Fibroblast of skin of right biceps (primary cell): ENCODE measurements around the gene TBC1D16.
"Not testable (repeated sequence)": the region's sequence is repeated elsewhere in the genome, so short reads cannot be mapped to it uniquely, and the experiment has no call there.

Source experiments
- DNase-seq: peaks from one replicate; pipeline ENCODE4 v3.0.0-alpha.2; 2013

Gene TBC1D16

DNA sequence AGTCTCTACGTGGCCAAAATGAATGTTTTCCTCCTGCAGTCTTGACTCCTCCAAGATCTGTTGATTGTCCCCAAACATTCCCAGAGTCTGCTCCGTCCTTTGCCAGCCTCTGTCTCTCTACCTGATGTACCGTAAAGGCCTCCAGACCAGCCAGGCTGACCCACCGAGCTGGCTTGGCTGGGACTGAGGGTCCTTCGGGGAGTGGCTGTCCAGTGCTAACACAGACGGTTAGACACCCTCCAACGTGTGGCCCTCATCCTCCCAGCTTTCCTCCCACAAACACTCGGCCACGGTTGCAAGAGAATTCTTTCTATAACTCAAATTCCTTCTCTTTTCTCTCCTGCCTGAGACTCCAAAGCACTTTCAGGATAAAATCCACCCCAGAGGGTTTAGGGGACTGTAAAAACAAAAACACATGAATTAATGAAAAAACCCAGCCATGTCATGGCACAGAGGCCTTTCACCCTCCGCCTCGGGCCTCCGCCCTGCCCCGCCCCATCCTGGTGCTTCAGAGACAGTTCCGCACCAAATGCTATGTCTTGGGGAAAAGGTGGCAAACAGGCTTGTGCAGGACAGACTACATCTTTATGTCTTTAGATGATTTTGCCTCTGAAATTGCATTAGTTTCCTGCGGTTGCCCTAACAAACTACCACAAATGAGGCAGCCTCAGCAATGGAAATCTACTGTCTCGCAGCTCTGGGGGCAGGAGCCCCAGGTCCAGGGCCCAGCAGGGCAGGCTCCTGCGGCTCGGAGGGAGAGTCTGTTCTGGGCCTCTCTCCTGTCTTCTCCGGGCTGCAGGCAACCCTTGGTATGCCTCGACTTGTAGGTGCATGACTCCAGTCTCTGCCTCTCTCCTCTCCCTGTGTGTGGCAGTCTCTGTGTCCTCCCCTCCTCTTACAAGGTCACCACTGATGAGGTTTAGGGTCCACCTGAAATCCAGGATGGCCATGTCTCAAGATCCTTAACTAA lies 124.0 kb downstream of the TBC1D16 start:
- no peak for DNase-seq

GRCh38 chr17:79910985-79911361 lies 124.7 kb downstream of the TBC1D16 start:
- DNase-seq, result no peak

GRCh38 chr17:79909121-79909520 lies 126.6 kb downstream of the TBC1D16 start:
- DNase-seq, result no peak

DNA sequence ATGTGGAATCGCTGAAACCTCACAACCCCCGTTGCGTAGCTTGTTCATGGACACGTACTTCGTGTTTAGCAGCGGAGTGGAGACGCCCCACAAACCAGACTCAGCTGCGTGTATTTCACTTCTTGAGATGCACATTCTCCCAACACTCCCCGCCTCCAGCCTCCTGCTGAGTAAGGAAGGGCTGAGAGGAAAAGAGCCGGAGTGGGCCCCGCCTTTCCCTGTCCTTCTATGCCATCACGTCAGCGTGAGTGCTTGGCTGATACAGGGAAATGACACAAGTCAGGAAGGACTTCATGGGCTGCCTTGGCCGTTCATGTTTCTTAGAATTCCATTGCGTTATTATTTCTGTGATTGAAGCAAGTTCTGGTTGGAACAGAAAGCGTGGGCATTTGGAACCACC lies 127.8 kb downstream of the TBC1D16 start:
- peak; percentile 44 for DNase-seq

- DNase-seq, result no peak
Observed at GRCh38 chr17:79907217-79907715, 128.4 kb downstream of the TBC1D16 start.

DNA sequence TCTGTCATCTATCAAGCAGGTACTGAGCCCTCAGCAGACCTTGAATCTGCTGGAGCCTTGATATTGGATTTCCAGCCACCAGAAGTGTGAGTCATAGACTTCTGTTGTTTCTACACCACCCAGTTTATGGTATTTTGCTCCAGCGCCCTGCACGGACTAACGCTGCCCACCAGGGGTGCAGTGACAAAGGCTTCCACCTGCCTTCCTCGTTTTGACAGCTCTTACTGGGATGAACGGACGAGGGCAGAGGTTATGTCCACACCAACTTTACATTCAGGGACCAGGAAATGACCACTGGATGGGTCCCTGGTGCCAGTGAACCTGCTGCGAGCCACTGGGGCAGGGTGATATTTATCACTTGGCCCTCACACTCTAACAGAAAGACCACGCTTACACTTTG lies 129.8 kb downstream of the TBC1D16 start:
- DNase-seq, result no peak

GRCh38 chr17:79904865-79905264 lies 130.8 kb downstream of the TBC1D16 start:
- no peak for DNase-seq

DNA sequence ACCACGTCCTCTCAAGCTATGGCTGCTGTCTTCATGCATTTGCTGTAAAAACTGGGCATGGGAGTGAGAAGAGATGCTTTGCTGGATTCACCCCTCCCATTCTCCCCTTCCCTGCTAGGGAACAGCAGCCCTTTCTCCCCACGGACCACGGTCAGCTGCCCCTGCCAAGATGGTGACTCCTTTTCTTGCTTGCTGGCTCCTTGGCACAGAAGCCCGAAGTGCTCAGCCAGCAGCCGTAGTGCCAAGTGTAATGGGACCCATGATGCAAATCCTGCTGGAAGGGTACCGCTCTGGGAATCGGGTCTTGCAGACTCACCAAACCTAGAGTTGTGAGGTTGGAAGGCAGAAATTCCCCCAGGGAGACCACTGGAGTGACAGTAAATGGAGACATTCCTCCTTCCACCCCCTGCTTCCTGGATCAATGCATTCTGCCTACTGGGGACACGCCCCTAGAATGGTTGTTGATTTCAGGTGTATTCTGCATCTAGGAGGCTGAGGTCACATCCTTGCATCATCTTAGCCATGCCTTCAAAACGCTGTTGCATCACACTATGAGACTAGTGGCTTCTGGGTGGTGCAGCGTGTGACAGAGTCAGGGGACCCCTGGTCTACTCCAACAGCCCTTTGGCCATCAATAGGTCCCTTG lies 133.4 kb downstream of the TBC1D16 start:
- DNase-seq, result no peak

DNA sequence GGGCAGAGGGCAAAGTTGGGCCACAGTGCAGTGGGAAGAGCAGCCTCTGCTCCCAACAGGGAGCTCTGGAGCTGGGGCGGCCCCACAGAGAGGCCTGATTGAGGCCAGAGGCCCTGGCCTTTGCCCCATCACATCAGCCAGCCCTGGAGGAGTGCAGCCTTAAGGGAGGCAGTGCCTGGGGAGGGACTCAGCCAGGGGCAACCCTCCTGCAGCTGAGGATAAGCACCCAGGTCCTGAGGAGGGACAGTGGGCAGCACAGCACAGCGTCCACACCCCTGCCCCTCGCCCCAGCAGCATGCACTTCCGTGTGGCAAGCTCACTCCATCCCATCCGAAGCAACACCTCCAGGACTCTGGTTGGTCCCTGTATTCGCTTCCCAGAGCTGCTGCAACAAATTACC lies 134.5 kb downstream of the TBC1D16 start:
- DNase-seq, result no peak

DNA sequence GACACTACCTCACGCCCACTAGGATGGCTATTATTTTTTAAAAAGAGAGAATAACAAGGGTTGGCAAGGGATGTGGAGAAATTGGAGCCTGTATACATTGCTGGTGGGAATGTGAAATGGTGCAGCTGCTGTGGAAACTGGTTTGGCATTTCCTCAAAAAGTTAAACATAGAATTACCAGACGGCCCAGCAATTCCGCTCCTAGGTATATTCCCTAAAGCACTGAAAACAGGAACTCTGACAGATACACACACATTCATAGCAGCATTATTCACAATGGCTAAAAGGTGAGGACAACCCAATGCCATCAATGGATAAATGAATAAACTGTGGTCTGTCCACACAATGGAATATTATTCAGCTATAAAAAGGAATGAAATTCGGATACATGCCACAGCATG lies 136.1 kb downstream of the TBC1D16 start:
- no peak for DNase-seq

DNA sequence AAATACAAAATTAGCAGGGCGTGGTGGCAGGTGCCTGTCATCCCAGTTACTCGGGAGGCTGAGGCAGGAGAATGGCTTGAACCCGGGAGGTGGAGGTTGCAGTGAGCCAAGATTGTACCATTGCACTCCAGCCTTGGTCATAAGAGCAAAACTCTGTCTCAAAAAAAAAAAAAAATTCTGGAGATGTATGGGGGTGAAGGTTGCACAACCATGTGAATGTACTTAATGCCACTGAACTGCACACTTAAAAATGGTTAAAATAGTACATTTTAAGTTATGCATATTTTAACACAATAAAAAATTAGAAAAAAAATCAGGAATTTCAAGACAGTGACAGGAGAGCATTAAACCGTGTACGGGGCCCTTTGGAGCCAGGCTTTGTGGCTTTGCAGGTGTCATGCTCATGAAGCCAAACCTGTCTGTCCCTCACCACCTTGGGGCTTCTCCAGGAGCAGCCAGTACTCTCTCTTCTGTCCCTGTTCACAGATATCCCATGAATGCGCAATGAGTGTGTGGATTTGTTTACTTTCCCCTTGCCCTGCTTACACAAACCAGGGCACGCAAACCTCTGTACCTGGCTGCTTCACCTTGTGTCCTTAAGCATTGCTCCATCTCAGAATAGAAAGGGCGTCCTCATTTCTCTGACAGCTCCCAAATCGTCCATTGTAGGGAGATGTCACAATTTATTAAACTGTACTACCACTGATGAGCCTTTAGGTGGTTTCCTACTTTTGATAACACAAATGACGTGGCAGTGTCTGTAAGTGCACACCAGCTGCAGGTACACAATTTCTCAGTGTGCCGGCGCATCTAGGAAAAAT lies 138.2 kb downstream of the TBC1D16 start:
- no peak for DNase-seq

GRCh38 chr17:79893457-79893856 lies 142.2 kb downstream of the TBC1D16 start:
- DNase-seq, result not testable (repeated sequence)

GRCh38 chr17:79892457-79893241 lies 143.0 kb downstream of the TBC1D16 start:
- no peak for DNase-seq

DNA sequence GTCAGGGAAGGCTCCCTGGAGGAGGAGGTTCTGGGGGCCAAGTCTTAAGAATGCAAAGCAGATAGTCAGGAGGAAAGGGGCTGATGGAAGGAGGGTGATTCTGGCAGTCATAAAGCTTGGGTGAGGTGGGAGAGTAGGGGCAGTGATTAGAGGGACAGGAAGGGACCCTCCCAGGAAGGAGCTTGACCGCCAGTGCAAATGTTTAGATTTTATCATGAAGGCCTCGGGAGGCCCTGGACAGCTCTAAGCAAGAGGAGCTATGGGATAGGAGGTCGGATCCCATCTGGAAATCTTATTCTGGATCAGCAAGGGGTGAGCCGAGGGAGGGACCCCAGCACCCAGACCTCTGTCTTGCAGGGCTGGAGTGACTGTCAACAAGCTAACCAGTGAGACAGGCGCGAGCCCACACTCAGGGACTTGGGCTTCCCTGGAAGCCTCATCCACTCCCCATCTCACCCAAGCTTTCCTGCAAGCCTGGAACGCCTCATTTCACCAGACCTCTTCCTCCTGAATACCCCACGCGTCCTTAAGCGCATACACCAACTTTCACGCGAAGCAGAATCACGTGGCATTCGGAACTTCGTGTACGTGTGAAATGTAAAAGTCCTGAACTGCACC lies 144.4 kb downstream of the TBC1D16 start:
- no peak for DNase-seq

DNA sequence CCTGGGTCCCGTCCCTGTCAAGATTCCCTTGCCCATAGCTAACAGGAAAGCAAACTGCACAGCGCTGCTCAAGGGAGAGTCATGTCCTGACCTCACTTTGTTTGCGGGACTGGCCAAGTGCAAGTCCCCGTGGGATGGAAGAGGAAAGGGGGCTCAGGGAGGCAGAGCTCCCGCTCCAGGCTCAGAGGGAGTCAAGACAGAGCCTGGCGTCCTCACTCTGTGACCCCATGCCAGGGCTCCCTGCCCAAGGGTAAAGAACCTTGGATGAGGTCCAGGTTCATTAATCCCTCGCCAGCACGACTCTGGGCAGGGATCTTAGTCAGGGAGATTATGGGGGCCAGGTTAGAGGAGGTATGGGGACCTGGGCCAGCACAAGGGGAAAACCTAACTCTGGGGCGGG lies 145.0 kb downstream of the TBC1D16 start:
- DNase-seq, result no peak

GRCh38 chr17:79888811-79889634 lies 146.6 kb downstream of the TBC1D16 start:
- no peak for DNase-seq

DNA sequence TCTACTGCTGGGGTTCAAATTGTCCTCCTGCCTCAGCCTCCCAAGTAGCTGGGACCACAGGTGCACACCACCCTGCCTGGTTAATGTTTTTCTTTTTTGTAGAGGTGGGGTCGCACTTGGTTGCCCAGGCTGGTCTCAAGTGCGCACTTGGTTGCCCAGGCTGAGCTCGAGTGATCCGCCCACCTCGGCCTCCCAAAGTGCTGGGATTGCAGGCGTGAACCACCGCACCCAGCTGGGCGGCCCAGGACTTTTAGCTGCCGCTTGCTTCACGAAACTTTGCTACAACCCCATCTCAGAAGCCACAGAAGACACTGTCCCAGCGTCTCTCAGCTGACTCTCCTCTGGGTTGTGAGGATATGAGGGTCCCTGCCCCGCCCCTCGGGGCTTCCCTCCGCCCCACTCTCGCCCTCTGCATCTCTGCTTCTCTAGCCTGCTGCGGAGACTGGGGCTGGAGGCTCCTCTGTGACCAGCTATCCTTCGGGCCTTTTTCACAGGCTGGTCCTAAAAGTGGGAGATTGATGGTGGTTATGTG lies 147.6 kb downstream of the TBC1D16 start:
- DNase-seq, result no peak

- no peak for DNase-seq
Observed at GRCh38 chr17:79887451-79887991, 148.2 kb downstream of the TBC1D16 start.

- DNase-seq, result no peak
Observed at GRCh38 chr17:79883202-79883601, 152.5 kb downstream of the TBC1D16 start.
